Mucosa of stomach (tissue), 1 donor: ENCODE measurements around the gene PTPRH.

Experiments used
- H3K27me3 ChIP-seq: one replicate; pipeline ENCODE4 v1.7.0; 2013; ENCODE audit warnings: mild to moderate bottlenecking, low read length; ENCODE audit not compliant: control insufficient read depth, insufficient read depth
- H3K36me3 ChIP-seq: one replicate; pipeline ENCODE4 v1.7.0; 2013; ENCODE audit warnings: low read length; ENCODE audit not compliant: control insufficient read depth, insufficient read depth
- H3K4me1 ChIP-seq: one replicate; pipeline ENCODE4 v1.7.0; 2013; ENCODE audit warnings: mild to moderate bottlenecking, low read length; ENCODE audit not compliant: control insufficient read depth, insufficient read depth
- H3K4me3 ChIP-seq: one replicate; pipeline ENCODE4 v1.7.0; 2013; ENCODE audit warnings: low read length
- H3K9ac ChIP-seq: one replicate; pipeline ENCODE4 v1.7.0; 2013; ENCODE audit warnings: mild to moderate bottlenecking, low read length, moderate library complexity
- H3K9me3 ChIP-seq: one replicate; pipeline ENCODE4 v1.7.0; 2013; ENCODE audit warnings: mild to moderate bottlenecking, low read length, moderate library complexity; ENCODE audit not compliant: control insufficient read depth
- donor health status: Pancreatic carcinoma.

PTPRH gene

DNA sequence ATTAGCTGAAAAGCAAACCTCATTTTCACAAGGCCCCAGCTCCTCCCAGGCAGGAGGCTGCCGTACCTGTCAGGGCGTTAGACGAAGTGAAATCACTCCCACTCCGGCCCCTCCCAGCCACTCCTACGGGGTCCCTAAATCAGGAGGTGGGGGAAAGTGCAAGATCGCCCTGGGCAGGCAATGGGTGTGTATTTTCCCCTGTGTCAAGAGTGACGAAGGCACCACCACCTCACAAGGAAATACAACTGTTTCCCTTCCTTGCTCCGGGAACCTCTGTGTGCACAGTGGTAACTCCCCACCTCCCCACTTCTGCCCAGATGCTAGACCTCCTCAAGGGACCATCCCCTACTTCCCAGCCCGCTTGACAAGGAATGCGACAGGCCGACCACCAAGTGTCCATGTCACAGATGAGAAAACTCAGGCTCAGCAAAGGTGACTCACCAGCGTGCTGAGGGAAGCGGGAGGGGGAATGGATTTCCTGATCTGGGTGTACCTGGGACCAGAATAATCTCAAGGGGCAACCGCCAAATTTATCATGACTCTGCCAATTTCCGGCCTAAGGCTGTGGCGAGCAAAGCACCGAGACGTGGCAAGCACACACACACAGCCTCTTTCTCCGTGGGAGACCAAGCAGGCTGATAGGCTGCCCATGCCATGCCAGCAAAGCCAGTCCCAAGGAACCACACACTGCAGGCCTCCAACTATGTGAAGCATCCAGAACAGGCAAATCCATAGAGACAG, 42.2 kb upstream of the PTPRH start:
- Histone ChIP-seq H3K27me3 (no peaks in the 10 kb centered on the region), H3K9me3 (no peaks in the 10 kb centered on the region), H3K9ac (peak overlapping the region; percentile 63), H3K36me3 (no peaks in the 10 kb centered on the region), H3K4me3 (peak overlapping the region; percentile 5), H3K4me1 (peaks cover 83% of the 10 kb centered on the region)

DNA sequence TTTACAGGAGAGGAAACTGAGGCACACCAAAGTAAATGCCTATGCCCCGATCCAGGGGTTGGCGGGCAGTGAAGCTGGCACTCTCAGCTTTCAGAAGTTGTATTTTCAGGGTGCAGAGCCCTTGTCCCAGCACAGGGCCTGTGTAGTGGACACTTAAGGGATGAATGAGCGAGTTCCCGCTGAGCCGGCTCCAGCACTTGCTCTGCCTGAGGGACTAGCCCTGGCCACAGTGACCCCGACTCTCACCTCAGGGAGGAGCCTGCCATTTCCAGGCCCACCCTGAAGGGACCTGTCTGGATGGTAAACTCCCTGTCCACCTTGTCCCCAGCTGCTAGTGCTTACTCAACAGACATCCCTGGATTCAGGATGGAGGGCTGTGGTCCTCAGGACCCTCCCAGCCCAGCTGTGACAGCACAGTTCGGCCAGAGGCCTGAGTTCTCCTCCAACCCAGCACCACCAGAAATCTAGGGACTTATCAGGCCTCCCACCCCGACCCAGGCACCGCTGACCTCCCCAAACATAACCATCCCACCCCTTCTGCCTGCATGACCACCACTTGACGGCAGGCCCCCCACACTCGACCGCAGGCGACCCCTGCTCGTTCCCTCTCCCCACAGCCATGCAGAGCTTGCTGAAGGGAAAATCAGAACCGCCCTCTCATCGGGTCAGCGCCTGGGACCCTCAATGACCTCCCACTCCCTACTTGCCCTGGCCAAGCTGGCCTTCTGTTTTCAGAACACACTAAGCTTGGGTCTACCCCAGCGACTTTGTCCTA, 41.1 kb upstream of the PTPRH start:
- Histone ChIP-seq H3K4me3 (peak overlapping the region; percentile 5), H3K9ac (peak overlapping the region; percentile 63), H3K27me3 (no peaks in the 10 kb centered on the region), H3K9me3 (no peaks in the 10 kb centered on the region), H3K36me3 (no peaks in the 10 kb centered on the region), H3K4me1 (peaks cover 73% of the 10 kb centered on the region)

GRCh38 chr19:55249841-55250240, 40.5 kb upstream of the PTPRH start:
- Histone ChIP-seq H3K27me3 (no peaks in the 10 kb centered on the region), H3K4me3 (no peak overlapping the region), H3K9me3 (no peaks in the 10 kb centered on the region), H3K9ac (peak overlapping the region; percentile 63), H3K36me3 (no peaks in the 10 kb centered on the region), H3K4me1 (peaks cover 67% of the 10 kb centered on the region)

DNA sequence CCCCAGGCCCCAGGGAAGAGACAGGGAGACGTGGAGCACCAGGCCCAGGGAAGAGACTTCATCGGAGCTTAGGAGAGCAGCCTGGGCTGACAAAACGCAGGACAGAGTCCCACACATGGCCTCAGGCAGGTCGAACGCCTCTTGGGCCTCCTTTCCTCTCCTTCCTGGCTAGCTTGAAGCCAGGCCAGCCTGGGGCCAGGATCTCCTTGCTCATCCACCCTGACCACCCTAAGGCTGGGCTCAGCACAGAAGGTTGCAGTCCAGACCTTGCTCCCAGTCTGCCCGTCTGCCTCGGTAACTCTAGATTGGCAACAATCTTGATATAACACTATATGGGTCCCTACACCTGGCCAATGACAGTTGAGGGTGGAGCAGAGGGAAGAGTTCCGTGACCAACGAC, 39.4 kb upstream of the PTPRH start:
- H3K4me1 ChIP-seq = peaks cover 58% of the 10 kb centered on the region
- H3K9ac ChIP-seq = peak overlapping the region; percentile 37
- H3K27me3 ChIP-seq = no peaks in the 10 kb centered on the region
- H3K9me3 ChIP-seq = no peaks in the 10 kb centered on the region
- no peak overlapping the region for H3K4me3 ChIP-seq
- H3K36me3 ChIP-seq = no peaks in the 10 kb centered on the region

DNA sequence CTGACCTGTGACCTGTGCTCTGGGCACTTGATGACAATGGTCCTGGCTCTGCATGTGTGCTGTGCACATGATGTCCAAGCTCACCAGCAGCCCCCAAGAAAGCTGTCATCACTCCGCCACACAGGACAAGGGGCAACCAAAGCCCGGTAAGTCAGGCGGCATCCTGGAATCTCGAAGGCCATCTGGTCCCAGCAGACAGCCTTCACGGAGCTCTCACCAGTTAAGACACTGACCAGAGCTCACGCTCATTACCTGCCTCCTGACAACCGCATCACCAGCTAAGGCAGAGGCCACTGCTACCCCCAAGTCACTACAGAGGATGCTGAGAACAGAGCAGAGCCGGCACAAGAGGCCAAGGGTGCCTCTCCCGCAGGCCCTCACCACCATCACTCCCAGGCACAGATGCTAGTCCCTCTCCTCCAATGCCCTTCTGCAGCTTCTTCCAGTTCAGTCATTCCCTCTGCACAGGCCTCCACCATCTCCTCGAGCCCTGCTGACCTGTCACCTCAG, 38.9 kb upstream of the PTPRH start:
- Histone ChIP-seq H3K9ac (peak overlapping the region; percentile 37), H3K9me3 (no peaks in the 10 kb centered on the region), H3K27me3 (no peaks in the 10 kb centered on the region), H3K4me3 (no peak overlapping the region), H3K4me1 (peaks cover 58% of the 10 kb centered on the region), H3K36me3 (no peaks in the 10 kb centered on the region)

DNA sequence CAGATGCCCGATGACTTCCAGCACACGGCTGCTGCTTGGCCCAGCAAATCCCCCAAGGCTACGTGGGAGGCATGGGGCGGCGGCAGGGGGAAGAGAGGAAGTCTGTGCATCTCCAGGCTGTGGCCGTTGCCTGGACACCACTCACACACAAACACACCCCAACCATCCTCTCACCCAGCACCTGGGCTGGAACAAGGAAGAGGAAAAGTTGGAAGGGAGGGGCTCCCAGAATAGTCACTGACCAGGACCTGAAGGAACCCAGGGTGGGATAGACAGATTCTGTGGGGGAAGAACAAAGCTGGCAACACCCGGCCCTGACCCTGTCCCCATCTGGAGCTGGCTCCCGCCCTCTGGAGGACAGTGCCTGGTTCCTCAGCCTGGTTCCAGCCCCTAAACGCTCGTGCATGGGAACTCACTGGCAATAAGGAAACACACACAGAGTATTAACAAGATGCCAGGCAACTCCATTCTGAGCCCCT, 38.4 kb upstream of the PTPRH start:
- Histone ChIP-seq H3K36me3 (peaks cover 3% of the 10 kb centered on the region), H3K9me3 (no peaks in the 10 kb centered on the region), H3K4me1 (peaks cover 53% of the 10 kb centered on the region), H3K9ac (peak overlapping the region; percentile 37), H3K4me3 (no peak overlapping the region), H3K27me3 (no peaks in the 10 kb centered on the region)

DNA sequence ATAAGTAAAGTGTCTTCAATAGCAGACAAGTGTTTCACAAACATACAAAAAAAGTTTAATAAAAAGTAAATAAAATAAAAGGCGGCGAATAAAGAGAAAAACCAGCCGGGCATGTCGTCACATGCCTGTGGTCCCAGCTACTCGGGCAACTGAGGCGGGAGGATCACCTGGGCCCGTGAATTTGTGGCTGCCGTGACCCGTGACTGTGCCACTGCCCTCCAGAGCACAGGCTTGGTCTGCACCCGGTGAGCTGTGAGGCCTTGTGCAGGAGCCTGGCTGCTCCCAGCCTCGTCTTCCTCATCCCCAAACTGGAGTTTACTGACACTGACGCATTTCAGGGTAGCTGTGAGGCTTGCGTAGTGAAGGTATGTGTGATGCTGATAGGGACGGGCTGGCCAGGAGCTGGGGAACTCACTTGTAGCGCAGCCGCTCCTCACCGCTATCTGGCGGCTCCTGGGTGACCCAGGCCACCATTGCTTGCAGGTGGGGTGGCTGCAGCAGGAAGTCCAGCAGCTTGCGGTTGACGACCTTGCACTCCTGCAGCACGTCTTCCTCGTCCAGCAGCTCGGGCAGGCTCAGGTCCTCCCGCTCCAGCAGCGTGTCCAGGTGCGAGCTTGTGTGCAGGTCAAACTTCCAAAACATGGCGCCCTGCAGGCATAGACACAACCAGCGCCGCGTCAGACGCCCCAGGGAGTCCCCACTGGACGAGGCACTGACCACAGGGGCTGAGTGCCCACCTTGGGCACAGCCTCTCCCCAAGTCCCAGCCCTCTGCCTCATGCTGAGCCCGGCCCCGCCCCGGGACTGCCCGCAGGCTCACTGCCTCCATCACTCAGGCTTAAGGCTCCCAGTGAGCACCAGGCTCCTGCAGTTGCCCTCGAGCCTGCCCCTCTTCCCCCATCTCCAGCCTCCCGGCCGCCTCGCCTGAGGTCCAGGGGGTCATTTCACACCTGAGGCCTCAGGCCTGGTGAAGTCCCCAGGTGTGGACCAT, 37.5 kb upstream of the PTPRH start:
- Histone ChIP-seq H3K36me3 (peaks cover 4% of the 10 kb centered on the region), H3K9ac (peak overlapping the region; percentile 37), H3K9me3 (no peaks in the 10 kb centered on the region), H3K4me3 (no peak overlapping the region), H3K4me1 (peaks cover 45% of the 10 kb centered on the region), H3K27me3 (no peaks in the 10 kb centered on the region)

DNA sequence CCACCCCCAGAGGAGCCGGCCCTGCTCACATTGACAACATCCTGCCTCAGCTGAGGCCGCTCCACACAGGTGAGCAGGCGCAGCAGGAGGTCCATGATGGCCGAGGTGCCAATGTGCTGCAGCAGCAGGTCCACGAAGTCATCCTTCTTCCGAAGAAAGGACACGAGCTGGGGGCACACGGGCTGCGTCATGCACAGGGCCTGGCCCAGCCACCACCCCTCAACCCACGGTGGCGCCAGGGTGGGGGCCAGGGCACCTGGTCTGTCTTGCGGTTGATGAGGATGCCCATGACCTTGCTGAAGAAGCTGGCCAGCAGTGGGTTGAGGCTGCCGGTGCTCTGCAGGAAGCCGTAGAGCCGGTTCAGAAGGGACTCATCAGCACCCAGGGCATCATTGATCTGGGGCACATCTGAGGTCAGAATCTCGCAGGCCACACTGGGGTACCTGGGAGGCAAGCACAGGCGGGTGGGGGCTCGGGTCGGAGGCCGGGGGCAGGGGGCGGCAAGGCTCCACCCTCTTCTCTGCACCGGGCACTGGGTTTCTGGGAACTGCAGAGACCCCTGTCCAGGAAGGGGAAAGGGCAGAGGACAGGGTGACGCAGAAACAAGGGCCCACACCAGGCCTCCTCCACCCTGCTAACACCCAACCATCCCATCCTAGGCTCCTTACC, 36.1 kb upstream of the PTPRH start:
- H3K4me3 ChIP-seq = no peak overlapping the region
- H3K4me1 ChIP-seq = peaks cover 31% of the 10 kb centered on the region
- no peaks in the 10 kb centered on the region for H3K27me3 ChIP-seq
- H3K9ac ChIP-seq = no peak overlapping the region
- H3K36me3 ChIP-seq = peaks cover 8% of the 10 kb centered on the region
- no peaks in the 10 kb centered on the region for H3K9me3 ChIP-seq

GRCh38 chr19:55244004-55244680, 34.8 kb upstream of the PTPRH start:
- Histone ChIP-seq H3K27me3 (no peaks in the 10 kb centered on the region), H3K4me1 (peaks cover 24% of the 10 kb centered on the region), H3K9ac (no peak overlapping the region), H3K4me3 (no peak overlapping the region), H3K9me3 (no peaks in the 10 kb centered on the region), H3K36me3 (peaks cover 16% of the 10 kb centered on the region)

- H3K9me3 ChIP-seq = no peaks in the 10 kb centered on the region
- H3K4me3 ChIP-seq = no peak overlapping the region
- peaks cover 7% of the 10 kb centered on the region for H3K4me1 ChIP-seq
- peaks cover 20% of the 10 kb centered on the region for H3K36me3 ChIP-seq
- H3K27me3 ChIP-seq = no peaks in the 10 kb centered on the region
- H3K9ac ChIP-seq = no peak overlapping the region
Measured at GRCh38 chr19:55242517-55242916, 33.2 kb upstream of the PTPRH start.
